Gastroesophageal sphincter (tissue), 4 donors: ENCODE measurements around the gene AFAP1. TPM values are rescaled to one million over a fixed set of nuclear protein-coding genes. Genes with fewer than 3 reads are reported as not detected.

ENCODE experiments used
- ATAC-seq: fragments of 150-250 bp; one replicate; pipeline ENCODE4 v1.9.1; 2016; ENCODE audit warnings: mild to moderate bottlenecking, moderate library complexity
- H3K27ac ChIP-seq, 4 donors: fragments of 200-600 bp; sonication (generic) in 3 of 4; 1 replicate in 3 of 4; 2 replicates in 1 of 4; pipeline ENCODE4 v1.5.1; 2016 to 2019
- H3K27me3 ChIP-seq: fragments of 200-600 bp; sonication (generic); one replicate; pipeline ENCODE4 v1.5.1; 2019
- H3K36me3 ChIP-seq, 2 donors: fragments of 200-600 bp; sonication (generic); one replicate each; pipeline ENCODE4 v1.5.1; 2019; ENCODE audit warnings: control low read depth in 1 of 2
- H3K4me1 ChIP-seq, 3 donors: fragments of 200-600 bp; sonication (generic); 1 replicate in 2 of 3; 2 replicates in 1 of 3; pipeline ENCODE4 v1.5.1; 2016 to 2019; ENCODE audit warnings: control low read depth in 2 of 3
- H3K4me3 ChIP-seq, 2 donors: fragments of 200-600 bp; sonication (generic); one replicate each; pipeline ENCODE4 v1.5.1; 2019; ENCODE audit warnings: mild to moderate bottlenecking in 1 of 2, moderate library complexity in 1 of 2
- H3K9me3 ChIP-seq, 3 donors: fragments of 200-600 bp; sonication (generic); one replicate each; pipeline ENCODE4 v1.5.1; 2017 to 2019; ENCODE audit warnings: control low read depth in 2 of 3
- CTCF ChIP-seq, 4 experiments: fragments of 200-600 bp in 2 of 4; fragments of 450-650 bp in 2 of 4; sonication (generic) in 1 of 4; IDR thresholded peaks; one replicate each; pipeline ENCODE4 v1.5.1; 2017 to 2019; ENCODE audit warnings: antibody characterized with exemption in 4 of 4, mild to moderate bottlenecking in 2 of 4, moderate library complexity in 2 of 4
- EP300 ChIP-seq: sonication (generic); formaldehyde crosslinking; IDR thresholded peaks from one replicate; pipeline ENCODE4 v1.6.1; 2017; ENCODE audit warnings: antibody characterized with exemption, mild to moderate bottlenecking
- POLR2A ChIP-seq, 2 donors: fragments of 450-650 bp; IDR thresholded peaks; one replicate each; pipeline ENCODE4 v1.6.1; 2017; ENCODE audit warnings: antibody characterized with exemption in 2 of 2, mild to moderate bottlenecking in 2 of 2, moderate library complexity in 1 of 2
- POLR2AphosphoS5 ChIP-seq: sonication (generic); formaldehyde crosslinking; IDR thresholded peaks from one replicate; pipeline ENCODE4 v1.6.1; 2017; ENCODE audit warnings: antibody characterized with exemption
- WGBS, 2 donors: methylation state at CpG; one replicate each; pipeline ENCODE4 v1.1.5; 2018; ENCODE audit warnings: low coverage in 1 of 2; 5-methylcytosine and 5-hydroxymethylcytosine counted together
- total RNA-seq, 4 donors: library from RNA; depleted of rRNA; stranded (reverse); fragments of >200 nt; gene quantifications; one replicate each; pipeline ENCODE4 v1.1.0, GENCODE V29; 2016

Gene AFAP1
- total RNA-seq, 4 donors from 2014 or later = 32.0 to 79.7 (median 48.1) TPM

- Histone ChIP-seq H3K27me3 (peaks cover 6% of the 10 kb centered on the region), H3K9me3 (peaks cover 0 to 7% (median 0%) of the 10 kb centered on the region in 3 donors), H3K27ac (no peak overlapping the region), H3K4me1 (peaks cover 0 to 7% (median 0%) of the 10 kb centered on the region in 3 donors), H3K36me3 (peaks cover 0 to 8% of the 10 kb centered on the region in 2 donors), H3K4me3 (no peak overlapping the region)
- ATAC-seq = no peak
- 80% methylated on average over 2 of the region's 11 CpGs; no CpG with 5 or more reads in 1 of the 2 donors for WGBS, 2 donors
- TF ChIP-seq CTCF (IDR thresholded peaks at IDR 0.05) (no peak), EP300 (no peak), POLR2AphosphoS5 (no peak), POLR2A (IDR thresholded peaks at IDR 0.05) (no peak)
Observed at GRCh38 chr4:7717161-7717560, 222.5 kb downstream of the AFAP1 start.

- H3K36me3 ChIP-seq = peaks cover 0 to 8% of the 10 kb centered on the region in 2 donors
- no peak overlapping the region for H3K4me3 ChIP-seq
- WGBS, 2 donors = 81 to 88% methylated on average over 3 to 6 of the region's 6 CpGs
- ATAC-seq = no peak
- peaks cover 6% of the 10 kb centered on the region for H3K27me3 ChIP-seq
- peaks cover 0 to 7% (median 0%) of the 10 kb centered on the region in 3 donors for H3K9me3 ChIP-seq
- no peak for TF ChIP-seq CTCF (IDR thresholded peaks at IDR 0.05)
- TF ChIP-seq POLR2AphosphoS5 = no peak
- no peak for TF ChIP-seq EP300
- TF ChIP-seq POLR2A (IDR thresholded peaks at IDR 0.05) = no peak
- no peak overlapping the region for H3K27ac ChIP-seq
- H3K4me1 ChIP-seq = peaks cover 0 to 7% (median 0%) of the 10 kb centered on the region in 3 donors
Observed at GRCh38 chr4:7716010-7716721, 223.5 kb downstream of the AFAP1 start.

DNA sequence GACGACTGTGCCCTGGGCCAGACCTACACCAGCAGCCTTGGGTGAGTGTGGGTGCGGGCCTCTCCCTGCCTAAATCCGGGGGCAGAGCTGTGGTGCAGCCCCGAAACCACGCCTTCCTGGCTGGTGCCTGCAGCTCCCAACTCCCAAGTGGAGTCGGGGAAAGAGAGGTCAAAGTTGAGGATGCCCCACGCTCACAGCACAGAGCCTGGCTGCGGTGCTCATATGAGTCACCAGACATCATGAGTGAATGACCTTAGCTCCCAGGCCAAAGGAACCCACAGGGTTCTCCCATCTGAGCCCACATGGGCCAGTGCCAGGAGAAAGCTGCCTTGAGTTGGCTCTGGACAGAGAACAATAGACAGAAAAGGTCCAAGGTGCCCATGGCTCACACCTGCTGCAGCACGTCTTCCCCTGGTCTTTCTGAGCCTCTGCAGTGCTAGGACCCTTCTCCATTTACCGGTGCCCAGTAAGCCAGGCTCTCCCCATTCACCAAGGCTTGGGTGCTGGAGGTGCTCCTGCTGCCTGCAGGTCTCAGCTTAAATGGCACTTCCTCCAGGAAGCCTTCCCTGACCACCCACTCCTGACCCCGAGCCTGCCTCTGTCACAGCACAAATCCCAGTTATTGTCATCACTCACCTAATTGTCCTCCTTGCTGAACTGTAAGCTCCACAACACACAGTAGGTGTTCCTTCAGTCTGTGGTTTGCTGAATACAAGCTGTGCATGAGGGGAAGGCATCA is 224.2 kb downstream of the AFAP1 start:
- Histone ChIP-seq H3K27ac (no peak overlapping the region), H3K4me3 (no peak overlapping the region), H3K4me1 (peaks cover 0 to 7% (median 0%) of the 10 kb centered on the region in 3 donors), H3K27me3 (peaks cover 6% of the 10 kb centered on the region), H3K36me3 (peaks cover 0 to 8% of the 10 kb centered on the region in 2 donors), H3K9me3 (peaks cover 0 to 7% (median 0%) of the 10 kb centered on the region in 3 donors)
- WGBS, 2 donors = 67 to 93% methylated on average over 1 to 3 of the region's 11 CpGs
- no peak for TF ChIP-seq POLR2A (IDR thresholded peaks at IDR 0.05)
- TF ChIP-seq CTCF (IDR thresholded peaks at IDR 0.05) = no peak
- no peak for TF ChIP-seq EP300
- no peak for TF ChIP-seq POLR2AphosphoS5
- ATAC-seq = no peak

DNA sequence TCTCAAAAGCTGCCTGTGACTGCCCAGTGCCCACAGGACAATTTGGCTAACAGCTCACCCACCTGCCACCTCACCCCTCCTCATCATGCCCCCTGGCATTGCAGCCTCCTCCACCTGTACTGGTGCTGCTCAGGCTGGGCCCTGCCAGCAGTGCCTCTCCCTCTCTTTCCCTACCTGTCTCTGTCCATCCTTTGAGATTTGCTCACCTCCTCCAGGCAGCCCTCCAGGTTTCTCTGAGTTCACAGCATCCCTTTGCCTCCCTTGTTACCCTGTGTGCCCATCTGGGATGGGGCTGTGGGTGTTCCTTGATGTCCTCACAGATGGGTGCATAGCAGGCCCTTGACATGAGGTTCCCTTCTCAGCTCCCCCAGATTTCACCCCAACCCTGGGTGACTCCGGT is 224.9 kb downstream of the AFAP1 start:
- Histone ChIP-seq H3K27me3 (peaks cover 6% of the 10 kb centered on the region), H3K27ac (no peak overlapping the region), H3K4me3 (no peak overlapping the region), H3K36me3 (peaks cover 0 to 8% of the 10 kb centered on the region in 2 donors), H3K9me3 (peaks cover 0 to 7% (median 0%) of the 10 kb centered on the region in 3 donors), H3K4me1 (peaks cover 0 to 6% (median 0%) of the 10 kb centered on the region in 3 donors)
- TF ChIP-seq POLR2AphosphoS5 = no peak
- no peak for TF ChIP-seq POLR2A (IDR thresholded peaks at IDR 0.05)
- no peak for TF ChIP-seq EP300
- TF ChIP-seq CTCF (IDR thresholded peaks at IDR 0.05) = no peak
- 60% methylated on average over 1 of the region's 1 CpG; no CpG with 5 or more reads in 1 of the 2 donors for WGBS, 2 donors
- ATAC-seq = no peak
